Fibroblast of gingiva (primary cell): ENCODE data around the gene GNB1.
A peak's percentile ranks its signal among the peaks of the same experiment; 100 is the strongest.
"Not testable (repeated sequence)": the region's sequence is repeated elsewhere in the genome, so short reads cannot be mapped to it uniquely, and the experiment has no call there.

Source experiments
- DNase-seq: peaks from one replicate; pipeline ENCODE4 v3.0.0-alpha.2; 2011; ENCODE audit warnings: low read depth

GNB1 gene

DNA sequence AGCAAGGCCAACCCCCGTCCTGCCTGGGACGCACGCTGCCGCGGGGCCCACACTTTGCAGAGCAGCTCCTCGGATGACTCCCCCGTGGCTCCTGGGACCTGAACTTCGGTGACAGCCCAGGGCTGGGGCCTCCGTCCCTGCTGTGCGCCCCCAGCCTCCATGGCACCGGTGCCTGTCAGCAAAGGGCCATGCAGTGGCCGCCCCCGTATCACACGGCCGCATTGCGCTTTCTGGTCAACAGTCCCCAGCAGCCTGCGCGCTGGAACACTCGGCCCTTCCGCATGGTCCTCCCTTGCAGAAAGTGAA is 130.6 kb downstream of the GNB1 start:
- no peak for DNase-seq

GRCh38 chr1:1759456-1760344 is 131.2 kb downstream of the GNB1 start:
- DNase-seq: no peak

- no peak for DNase-seq
These were observed 132.0 kb downstream of the GNB1 start for GRCh38 chr1:1758692-1759455.

DNA sequence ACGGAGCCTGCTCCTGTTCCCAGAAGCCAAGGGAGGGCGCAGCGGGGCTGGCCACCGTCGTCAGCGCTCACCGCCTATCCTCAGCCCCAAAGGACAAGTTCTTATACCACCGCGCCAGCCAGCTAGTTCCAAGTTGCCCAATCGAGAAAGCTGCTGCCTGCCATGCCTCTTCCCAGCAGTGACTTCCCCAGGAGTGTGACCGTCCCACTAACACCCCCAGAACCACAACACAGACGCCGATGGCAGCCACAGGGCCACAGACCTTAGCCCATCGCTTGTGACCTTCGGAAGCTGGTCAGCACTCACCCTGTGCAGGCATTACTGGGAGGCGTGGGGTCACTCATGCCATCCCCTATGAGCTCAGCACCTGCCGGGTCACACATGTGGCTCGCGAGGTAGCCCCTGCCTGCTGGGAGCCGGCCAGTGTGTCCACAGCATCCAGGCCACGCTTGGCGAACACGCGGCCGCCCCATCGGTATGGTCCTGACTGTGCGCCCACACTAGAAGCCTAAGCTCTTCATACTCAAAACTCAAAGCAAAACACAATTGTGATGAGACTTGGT is 132.7 kb downstream of the GNB1 start:
- no peak for DNase-seq

- no peak for DNase-seq
These were observed 133.3 kb downstream of the GNB1 start for GRCh38 chr1:1757422-1758058.

DNA sequence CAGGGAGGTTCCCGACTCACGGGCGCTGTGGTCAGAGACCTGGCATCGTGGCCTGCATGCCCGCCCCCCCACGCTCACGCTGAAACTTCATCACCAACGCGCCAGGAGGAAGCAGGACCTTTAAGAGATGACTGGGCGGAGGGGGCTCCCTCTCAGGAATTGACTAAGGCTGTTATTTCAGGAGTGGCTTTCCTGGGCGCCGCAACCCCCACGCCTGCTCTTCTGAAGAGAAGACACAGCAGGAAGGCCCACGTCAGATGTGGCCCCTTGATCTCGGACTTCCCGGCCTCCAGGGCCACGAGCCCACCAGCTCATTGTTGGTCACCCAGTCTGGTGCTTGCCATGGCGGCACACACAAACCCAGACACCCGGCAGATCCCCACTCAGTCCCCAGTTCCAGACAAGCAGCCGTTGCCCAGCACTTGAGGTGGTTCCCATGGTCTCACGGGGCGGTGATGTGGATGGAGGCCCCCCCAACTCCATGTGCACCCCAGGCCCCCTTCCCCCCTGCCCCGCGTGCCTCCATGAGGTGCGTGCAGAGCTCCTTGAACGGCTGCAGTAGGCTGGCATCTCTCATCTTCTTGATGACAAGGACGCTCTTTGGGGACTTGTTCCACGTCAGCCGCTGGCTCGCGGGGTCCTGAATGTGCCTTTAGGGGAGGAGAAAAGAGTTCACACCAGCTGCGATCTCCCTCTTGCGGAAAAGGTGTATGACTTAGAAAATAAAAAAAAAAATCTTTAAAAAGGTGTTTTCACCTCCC is 134.0 kb downstream of the GNB1 start:
- DNase-seq: no peak

GRCh38 chr1:1755852-1756251 is 135.0 kb downstream of the GNB1 start:
- DNase-seq: no peak

- DNase-seq: no peak
These were observed 135.5 kb downstream of the GNB1 start for GRCh38 chr1:1755426-1755825.

- no peak for DNase-seq
These were observed 136.7 kb downstream of the GNB1 start for GRCh38 chr1:1754051-1754815.

GRCh38 chr1:1753607-1754005 is 137.3 kb downstream of the GNB1 start:
- DNase-seq: no peak

GRCh38 chr1:1752636-1753606 is 138.0 kb downstream of the GNB1 start:
- no peak for DNase-seq

DNA sequence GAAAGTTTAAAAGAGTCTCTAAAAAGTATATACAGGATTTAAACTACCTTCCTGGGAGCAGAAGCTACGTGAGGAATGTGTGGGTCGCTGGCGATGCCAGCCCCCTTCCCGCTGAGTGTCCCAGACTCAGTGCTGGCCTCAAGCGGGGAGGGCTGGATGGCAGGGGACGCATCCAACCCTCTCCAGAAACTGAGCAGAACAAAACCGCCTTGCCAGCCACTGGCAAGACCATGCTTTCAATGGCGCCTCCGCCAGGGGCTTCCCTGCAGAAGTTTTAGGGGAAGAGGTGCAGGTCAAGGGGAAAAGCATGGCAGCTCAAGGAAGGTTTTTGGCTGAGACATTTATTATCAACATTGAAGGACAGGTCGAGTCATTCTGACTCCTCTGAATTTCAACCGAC is 138.7 kb downstream of the GNB1 start:
- no peak for DNase-seq

DNA sequence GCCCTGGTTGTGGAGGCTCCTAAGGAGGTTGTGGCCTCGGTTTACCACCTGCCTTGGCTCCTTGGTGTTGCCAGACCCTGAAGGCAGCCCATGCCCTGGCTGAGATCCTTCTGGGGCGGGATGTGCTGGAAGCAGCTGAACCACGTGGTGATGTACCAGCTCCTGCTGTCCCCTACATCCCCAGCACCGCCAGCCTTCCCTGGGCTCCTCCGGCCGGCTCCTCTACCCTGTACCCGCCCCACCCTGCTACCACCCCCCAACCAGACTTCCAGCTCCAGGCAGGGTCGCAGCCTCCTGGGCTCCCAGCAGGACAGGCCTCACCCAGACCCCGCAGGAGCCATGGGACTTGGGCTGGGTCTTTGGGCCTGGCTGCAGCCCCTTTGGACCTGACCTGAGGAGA is 140.9 kb downstream of the GNB1 start:
- DNase-seq: not testable (repeated sequence)

- DNase-seq: no peak
These were observed 142.1 kb downstream of the GNB1 start for GRCh38 chr1:1748686-1749321.

DNA sequence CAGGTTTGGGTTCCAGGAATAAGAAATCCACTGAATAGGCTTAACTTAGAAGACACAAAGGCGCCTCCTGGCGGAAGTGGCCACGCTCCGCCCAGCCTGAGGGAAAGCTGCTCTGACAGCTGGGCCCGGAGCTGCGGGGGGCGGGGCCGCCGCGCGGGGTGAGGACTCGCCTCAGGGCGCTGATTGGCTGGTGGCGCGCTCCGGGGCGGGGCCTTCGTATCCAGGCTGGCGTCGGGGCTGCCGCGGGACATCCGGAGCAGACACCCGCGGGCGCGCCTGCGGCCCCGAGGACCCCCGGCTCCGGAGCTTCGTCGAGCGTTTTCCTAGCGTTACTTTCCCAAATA is 144.3 kb downstream of the GNB1 start:
- DNase-seq: not testable (repeated sequence)

DNA sequence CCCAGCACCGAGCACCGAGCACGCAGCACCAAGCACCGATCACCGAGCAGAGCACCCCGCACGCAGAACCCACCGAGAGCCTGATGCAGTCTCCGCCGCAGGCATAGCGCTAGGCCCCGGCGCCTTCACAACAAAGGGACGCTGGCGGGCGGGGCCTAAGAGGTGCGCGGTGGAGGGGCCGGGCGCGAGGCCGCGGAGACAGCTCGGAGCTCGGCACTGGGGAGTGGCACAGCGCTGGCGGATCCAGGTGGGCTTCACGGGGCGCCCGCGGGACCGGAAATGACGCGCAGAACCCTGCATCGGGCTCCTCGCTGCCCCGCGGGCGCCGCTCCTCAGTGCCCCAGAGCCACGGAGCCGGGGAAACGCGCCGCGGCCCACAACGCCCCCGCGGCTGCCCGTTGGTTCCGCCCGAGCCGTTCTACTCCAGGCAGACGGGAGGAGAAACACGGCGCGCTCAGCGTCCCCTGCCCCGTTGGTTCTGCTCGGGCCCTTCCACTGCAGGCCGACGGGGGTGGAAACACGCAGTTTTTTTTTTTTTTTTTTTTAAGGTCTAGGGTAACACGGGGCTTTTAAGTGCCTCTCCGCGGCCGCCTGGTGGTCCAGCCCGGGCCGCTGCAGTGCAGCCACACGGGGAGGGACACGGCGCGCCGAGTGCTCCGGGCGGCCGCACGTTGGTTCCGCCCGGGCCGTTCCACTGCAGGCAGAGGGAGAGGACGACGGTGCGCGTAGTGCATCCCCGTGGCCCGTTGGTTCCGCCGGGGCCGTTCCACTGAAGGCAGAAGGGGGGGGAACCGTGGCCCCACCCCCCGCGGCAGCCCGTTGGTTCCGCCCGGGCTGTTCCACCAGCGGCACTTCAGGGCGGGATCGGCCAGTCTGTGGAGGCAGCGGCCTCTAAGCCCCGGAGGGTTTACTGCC is 145.0 kb downstream of the GNB1 start:
- DNase-seq: peak; percentile 87

GRCh38 chr1:1742529-1742928 is 148.4 kb downstream of the GNB1 start:
- DNase-seq: not testable (repeated sequence)

GRCh38 chr1:1741013-1741412 is 149.9 kb downstream of the GNB1 start:
- DNase-seq: peak; percentile 97
